COLO668 (cell line): ENCODE data around the gene CEP63.

Source experiments
- DNase-seq: peaks from one replicate; lab custom pipeline; 2025; ENCODE audit not compliant: unreplicated experiment; lab: John Stamatoyannopoulos, UW

CEP63 gene

GRCh38 chr3:134622806-134623365 is 137.0 kb downstream of the CEP63 start:
- no peak for DNase-seq

- DNase-seq: no peak
Observed at GRCh38 chr3:134623615-134624245, 137.9 kb downstream of the CEP63 start.
